22Rv1 (cell line): ENCODE results near the gene LBP.
"Not testable (repeated sequence)": the region's sequence is repeated elsewhere in the genome, so short reads cannot be mapped to it uniquely, and the experiment has no call there.

Experiments
- H3K27ac ChIP-seq: fragments of 450-650 bp; 2 replicates; pipeline ENCODE4 v1.5.1; 2017
- ZFX ChIP-seq: fragments of 450-650 bp; IDR thresholded peaks from 2 replicates; pipeline ENCODE4 v1.6.1; 2017; ENCODE audit warnings: antibody characterized with exemption, borderline replicate concordance
- TF ChIP-seq, protein P1 (sequence below): fragments of 450-650 bp; IDR thresholded peaks from 2 replicates; pipeline ENCODE4 v1.5.1; 2017; ENCODE audit warnings: mild to moderate bottlenecking

LBP gene

DNA sequence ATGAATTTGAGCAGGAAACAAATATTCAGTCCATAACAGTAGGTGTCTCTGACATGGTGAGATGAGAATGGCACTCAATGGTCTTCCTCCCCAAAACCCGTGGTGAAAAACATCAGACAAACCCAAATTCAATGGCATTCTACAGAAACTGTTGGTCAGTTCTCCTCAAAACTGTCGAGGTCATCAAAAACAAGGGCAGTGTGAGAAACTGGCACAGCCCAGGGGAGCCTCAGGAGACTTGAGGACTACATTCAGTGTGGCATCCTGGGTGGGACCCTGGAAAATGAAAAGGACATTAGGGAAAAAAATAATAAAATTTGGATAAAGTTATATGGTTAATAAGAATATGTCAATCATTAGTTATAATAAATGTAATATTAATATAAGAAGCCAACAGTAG lies 40.6 kb downstream of the LBP start:
- TF ChIP-seq, protein P1, sequence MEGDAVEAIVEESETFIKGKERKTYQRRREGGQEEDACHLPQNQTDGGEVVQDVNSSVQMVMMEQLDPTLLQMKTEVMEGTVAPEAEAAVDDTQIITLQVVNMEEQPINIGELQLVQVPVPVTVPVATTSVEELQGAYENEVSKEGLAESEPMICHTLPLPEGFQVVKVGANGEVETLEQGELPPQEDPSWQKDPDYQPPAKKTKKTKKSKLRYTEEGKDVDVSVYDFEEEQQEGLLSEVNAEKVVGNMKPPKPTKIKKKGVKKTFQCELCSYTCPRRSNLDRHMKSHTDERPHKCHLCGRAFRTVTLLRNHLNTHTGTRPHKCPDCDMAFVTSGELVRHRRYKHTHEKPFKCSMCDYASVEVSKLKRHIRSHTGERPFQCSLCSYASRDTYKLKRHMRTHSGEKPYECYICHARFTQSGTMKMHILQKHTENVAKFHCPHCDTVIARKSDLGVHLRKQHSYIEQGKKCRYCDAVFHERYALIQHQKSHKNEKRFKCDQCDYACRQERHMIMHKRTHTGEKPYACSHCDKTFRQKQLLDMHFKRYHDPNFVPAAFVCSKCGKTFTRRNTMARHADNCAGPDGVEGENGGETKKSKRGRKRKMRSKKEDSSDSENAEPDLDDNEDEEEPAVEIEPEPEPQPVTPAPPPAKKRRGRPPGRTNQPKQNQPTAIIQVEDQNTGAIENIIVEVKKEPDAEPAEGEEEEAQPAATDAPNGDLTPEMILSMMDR, result no peak
- TF ChIP-seq ZFX, result no peak
- H3K27ac ChIP-seq, result no peak overlapping the region

DNA sequence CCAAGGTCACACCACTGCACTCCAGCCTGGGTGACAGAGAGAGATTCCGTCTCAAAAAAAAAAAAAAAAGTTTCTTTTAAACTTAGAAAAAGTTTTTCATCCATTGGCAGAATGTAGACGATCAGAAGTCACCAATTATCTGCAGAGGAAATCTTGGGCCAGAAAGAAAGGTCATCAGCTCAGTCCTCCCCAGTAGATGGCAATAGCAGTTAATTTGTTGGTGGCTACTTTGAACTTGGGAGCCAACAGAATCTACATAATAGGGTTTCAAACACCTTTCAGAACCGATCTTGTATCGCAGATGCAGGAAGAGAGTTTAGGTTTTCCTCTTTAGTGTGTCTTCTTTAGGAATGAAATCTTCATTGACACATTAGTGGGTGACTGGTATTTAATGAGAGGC lies 41.7 kb downstream of the LBP start:
- H3K27ac ChIP-seq, result no peak overlapping the region
- no peak for TF ChIP-seq ZFX
- TF ChIP-seq, protein P1, result 0 out of 2 replicates have a peak, but pooled peaks have one; percentile 11

DNA sequence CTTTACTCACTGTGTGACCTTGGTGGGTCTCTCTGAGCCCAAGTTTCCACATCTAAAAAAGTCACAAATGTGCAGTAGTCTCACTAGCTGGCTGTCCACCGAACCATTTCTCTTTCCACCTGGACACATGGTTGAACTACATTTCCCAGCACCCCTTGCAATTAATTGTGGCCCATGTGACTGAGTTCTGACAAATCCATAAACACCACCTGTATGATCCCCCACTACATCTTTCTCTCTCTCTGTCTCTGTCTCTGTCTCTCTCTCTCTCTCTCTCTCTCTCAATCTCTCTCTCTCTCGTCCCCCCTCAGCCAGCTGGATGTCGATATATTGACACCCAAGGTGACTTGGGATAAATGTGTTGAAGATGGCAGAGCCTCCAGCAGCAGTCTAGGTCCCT lies 46.1 kb downstream of the LBP start:
- H3K27ac ChIP-seq, result no peak overlapping the region
- TF ChIP-seq, protein P1, result no peak
- no peak for TF ChIP-seq ZFX

DNA sequence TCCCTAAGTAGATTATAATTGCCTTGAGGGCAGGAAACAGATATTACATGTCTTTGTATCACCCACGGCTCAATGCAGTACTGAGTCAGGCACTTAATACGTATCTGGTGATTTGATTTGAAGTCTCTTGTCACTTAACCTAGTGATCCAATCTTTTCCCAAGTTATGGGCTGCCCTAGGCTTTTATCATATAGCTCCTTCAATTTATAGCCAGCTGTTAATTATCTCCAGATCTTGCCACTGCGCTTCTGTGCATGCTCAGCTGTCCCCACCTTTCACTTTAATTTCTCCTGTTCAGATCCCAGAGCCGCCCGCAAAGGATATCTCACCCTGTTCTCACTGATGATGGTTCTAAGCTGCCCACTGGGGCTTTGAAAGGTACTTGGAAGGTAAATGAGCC lies 47.0 kb downstream of the LBP start:
- TF ChIP-seq, protein P1, result no peak
- no peak for TF ChIP-seq ZFX
- H3K27ac ChIP-seq, result no peak overlapping the region

DNA sequence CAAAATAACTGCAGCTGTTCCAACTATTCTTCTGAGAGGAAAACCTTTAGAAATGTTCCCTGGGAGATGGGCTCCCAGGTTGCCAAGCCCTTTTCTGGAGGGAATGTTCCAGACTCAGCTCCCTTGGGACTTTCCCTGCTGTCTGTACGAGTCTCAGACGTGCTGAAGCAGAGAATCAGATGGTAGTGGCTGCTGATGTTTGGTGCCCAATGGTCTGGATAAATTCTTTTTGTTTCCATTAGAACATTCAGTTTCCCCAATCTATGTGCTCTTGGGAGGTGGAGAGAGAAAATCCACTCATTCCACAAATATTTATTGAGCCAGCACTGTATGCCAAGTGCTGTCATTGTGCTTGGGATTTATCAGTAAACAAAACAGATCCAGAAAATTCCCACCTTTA lies 48.9 kb downstream of the LBP start:
- TF ChIP-seq ZFX, result no peak
- TF ChIP-seq, protein P1, result no peak

DNA sequence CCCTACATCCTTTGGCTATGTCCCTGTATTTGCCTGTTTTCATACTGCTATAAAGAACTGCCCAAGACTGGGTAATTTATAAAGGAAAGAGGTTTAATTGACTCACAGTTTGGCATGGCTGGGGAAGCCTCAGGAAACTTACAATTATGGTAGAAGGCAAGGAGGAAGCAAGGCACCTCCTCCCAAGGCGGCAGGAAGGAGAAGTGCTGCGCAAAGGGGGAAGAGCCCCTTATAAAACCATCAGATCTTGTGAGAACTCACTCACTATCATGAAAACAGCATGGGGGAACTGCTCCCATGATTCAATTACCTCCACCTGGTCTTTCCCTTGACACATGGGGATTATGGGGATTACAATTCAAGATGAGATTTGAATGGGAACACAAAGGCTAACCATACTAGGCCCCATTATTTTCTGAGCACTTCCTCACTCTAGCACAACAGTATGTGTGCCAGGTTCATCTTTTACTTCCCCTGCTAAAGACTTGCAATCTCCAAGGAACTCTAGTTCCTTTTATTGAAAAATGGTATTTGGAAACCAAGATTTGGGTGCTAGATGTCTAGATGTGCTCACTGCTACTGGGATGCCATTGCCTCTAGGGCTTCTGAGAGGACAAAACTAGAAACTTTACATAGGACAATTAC lies 49.6 kb downstream of the LBP start:
- not testable (repeated sequence) for H3K27ac ChIP-seq

More for the DNA sequence above, 48.9 kb downstream of the LBP start:
- no peak overlapping the region for H3K27ac ChIP-seq

DNA sequence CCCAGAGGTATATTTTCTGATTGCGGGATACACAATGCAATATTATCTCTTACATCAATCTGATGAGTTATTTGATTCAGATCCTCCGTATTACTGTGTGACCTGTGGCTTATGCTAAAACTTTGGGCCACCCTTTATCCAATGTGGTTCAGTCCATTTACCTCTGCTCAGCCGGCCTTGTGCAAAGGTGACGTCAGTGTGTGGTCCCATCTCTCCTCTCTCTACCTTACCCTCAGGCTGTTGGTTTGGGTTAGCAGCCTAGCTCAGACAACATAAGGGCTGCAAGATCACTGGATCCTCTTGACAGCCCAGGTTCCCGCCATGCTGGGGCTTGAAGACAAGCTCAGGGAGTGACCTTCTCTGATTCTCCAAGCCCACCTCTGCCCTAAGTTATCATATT lies 55.8 kb downstream of the LBP start:
- TF ChIP-seq, protein P1, result no peak
- no peak for TF ChIP-seq ZFX
- no peak overlapping the region for H3K27ac ChIP-seq

DNA sequence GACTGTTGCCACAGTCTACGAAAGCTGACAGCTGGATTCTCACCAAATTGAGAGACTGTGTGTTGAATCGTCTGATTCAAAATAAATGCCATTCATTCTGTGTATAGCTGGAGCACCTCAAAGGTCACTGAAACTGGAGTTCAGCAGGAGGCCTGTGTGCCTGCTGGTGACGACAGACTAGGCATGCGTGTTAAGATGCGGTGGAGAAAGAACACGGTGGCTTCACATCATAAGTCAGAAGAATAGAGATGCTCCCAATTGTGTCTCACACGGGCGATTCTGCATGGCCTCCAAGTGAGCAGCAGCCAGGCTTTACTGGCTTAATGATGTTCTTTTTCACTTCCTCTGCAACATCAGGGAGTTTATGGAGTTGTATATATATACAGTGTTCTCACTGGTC lies 56.5 kb downstream of the LBP start:
- no peak for TF ChIP-seq ZFX
- TF ChIP-seq, protein P1, result no peak
- no peak overlapping the region for H3K27ac ChIP-seq
